ENCODE measurements around the gene SND1. TPM values are rescaled to one million over a fixed set of nuclear protein-coding genes. Genes with fewer than 3 reads are reported as not detected.

The SND1 gene
- total and polyA plus RNA-seq, 2 donors (not counting 1 experiment from before 2014, with no cell fraction given), result 44.4 to 165 TPM

- no peaks in the 10 kb centered on the region for H4K20me1 ChIP-seq (ENCODE audit: control insufficient read depth, insufficient read depth, low read length, poor library complexity, severe bottlenecking)
- H3K9ac ChIP-seq (ENCODE audit: low read length), result no peak overlapping the region
- peaks cover 0 to 41% of the 10 kb centered on the region in 2 experiments for H3K36me3 ChIP-seq (replicated peaks in 1 of 2; ENCODE audit: control extremely low read depth in 1 of 2, control insufficient read depth in 1 of 2, extremely low read depth in 1 of 2, insufficient read depth in 2 of 2, low read length in 1 of 2)
- no peaks in the 10 kb centered on the region for H3K4me1 ChIP-seq (ENCODE audit: control insufficient read depth in 2 of 2, insufficient read depth in 2 of 2, low read length in 2 of 2)
- ChIA-PET CTCF (interaction anchor here (0.6 to 0.8 kb wide), 2 partner anchors 102 to 251 kb away, joined by 3 read pairs; no protein-coding TSS in a partner anchor), POLR2A (interaction anchor here (0.6 kb wide), 1 partner anchor 140 kb away, joined by 3 read pairs; no protein-coding TSS in a partner anchor)
- ATAC-seq (ENCODE audit: low read depth) (no peak), DNase-seq (no peak)
- H3K27ac ChIP-seq (ENCODE audit: low read length in 2 of 2), result no peak overlapping the region
- intact Hi-C loops (cut with micrococcal nuclease), result no loop called here
- H3K27me3 Mint-ChIP-seq, result no peaks in the 10 kb centered on the region
- H3K27ac Mint-ChIP-seq, result no peak overlapping the region
- H3K4me1 Mint-ChIP-seq, result peaks cover 9% of the 10 kb centered on the region
- no peaks in the 10 kb centered on the region for H3K27me3 ChIP-seq (replicated peaks in 1 of 4; ENCODE audit: control extremely low read depth in 1 of 4, control insufficient read depth in 3 of 4, insufficient read depth in 4 of 4, low read length in 3 of 4)
- H3K4me3 Mint-ChIP-seq, result no peak overlapping the region
- H3K4me2 ChIP-seq (replicated peaks; ENCODE audit: low read depth, low read length, poor library complexity, severe bottlenecking), result no peak overlapping the region
- H2AFZ ChIP-seq (ENCODE audit: insufficient read depth, low read depth, low read length, poor library complexity, severe bottlenecking), result no peak overlapping the region
- no peak overlapping the region for H3K4me3 ChIP-seq (ENCODE audit: control extremely low read depth in 1 of 5, extremely low read depth in 1 of 5, insufficient read depth in 1 of 5, low read depth in 2 of 5, low read length in 4 of 5)
- H3K79me2 ChIP-seq (ENCODE audit: control insufficient read depth, insufficient read depth, low read length), result peaks cover 27% of the 10 kb centered on the region
- peaks cover under 1% of the 10 kb centered on the region for H3K9me3 Mint-ChIP-seq (ENCODE audit: insufficient read depth)
- no peaks in the 10 kb centered on the region for H3K9me3 ChIP-seq (ENCODE audit: control extremely low read depth in 1 of 3, control insufficient read depth in 2 of 3, insufficient read depth in 1 of 3, low read length in 2 of 3)
- no peak for TF ChIP-seq EZH2 (IDR thresholded peaks at IDR 0.05; ENCODE audit: borderline replicate concordance, insufficient read depth, low read depth, low read length, poor library complexity, severe bottlenecking)
- 91% methylated on average over 4 of the region's 5 CpGs for WGBS (ENCODE audit: insufficient coverage)
Measured at GRCh38 chr7:127957886-127958285, 305.9 kb downstream of the SND1 start.

GRCh38 chr7:127959770-127960169 lies 307.8 kb downstream of the SND1 start:
- Histone ChIP-seq H3K9me3 (ENCODE audit: control extremely low read depth in 1 of 3, control insufficient read depth in 2 of 3, insufficient read depth in 1 of 3, low read length in 2 of 3) (no peaks in the 10 kb centered on the region), H3K27ac (ENCODE audit: low read length in 2 of 2) (no peak overlapping the region), H3K4me1 (ENCODE audit: control insufficient read depth in 2 of 2, insufficient read depth in 2 of 2, low read length in 2 of 2) (no peaks in the 10 kb centered on the region), H3K4me2 (replicated peaks; ENCODE audit: low read depth, low read length, poor library complexity, severe bottlenecking) (no peak overlapping the region), H3K9ac (ENCODE audit: low read length) (no peak overlapping the region), H3K79me2 (ENCODE audit: control insufficient read depth, insufficient read depth, low read length) (peaks cover 20% of the 10 kb centered on the region), H2AFZ (ENCODE audit: insufficient read depth, low read depth, low read length, poor library complexity, severe bottlenecking) (no peak overlapping the region), H4K20me1 (ENCODE audit: control insufficient read depth, insufficient read depth, low read length, poor library complexity, severe bottlenecking) (no peaks in the 10 kb centered on the region), H3K27me3 (replicated peaks in 1 of 4; ENCODE audit: control extremely low read depth in 1 of 4, control insufficient read depth in 3 of 4, insufficient read depth in 4 of 4, low read length in 3 of 4) (no peaks in the 10 kb centered on the region), H3K4me3 (ENCODE audit: control extremely low read depth in 1 of 5, extremely low read depth in 1 of 5, insufficient read depth in 1 of 5, low read depth in 2 of 5, low read length in 4 of 5) (no peak overlapping the region), H3K36me3 (replicated peaks in 1 of 2; ENCODE audit: control extremely low read depth in 1 of 2, control insufficient read depth in 1 of 2, extremely low read depth in 1 of 2, insufficient read depth in 2 of 2, low read length in 1 of 2) (peaks cover 0 to 33% of the 10 kb centered on the region in 2 experiments)
- peaks cover 2% of the 10 kb centered on the region for H3K9me3 Mint-ChIP-seq (ENCODE audit: insufficient read depth)
- H3K4me1 Mint-ChIP-seq, result peaks cover 9% of the 10 kb centered on the region
- no peaks in the 10 kb centered on the region for H3K27me3 Mint-ChIP-seq
- ChIA-PET POLR2A (no interaction called here), CTCF (interaction anchor here (1.4 kb wide), 1 partner anchor 249 kb away, joined by 3 read pairs; no protein-coding TSS in a partner anchor)
- ATAC-seq (ENCODE audit: low read depth) (no peak), DNase-seq (no peak)
- H3K4me3 Mint-ChIP-seq, result no peak overlapping the region
- TF ChIP-seq, protein P1, sequence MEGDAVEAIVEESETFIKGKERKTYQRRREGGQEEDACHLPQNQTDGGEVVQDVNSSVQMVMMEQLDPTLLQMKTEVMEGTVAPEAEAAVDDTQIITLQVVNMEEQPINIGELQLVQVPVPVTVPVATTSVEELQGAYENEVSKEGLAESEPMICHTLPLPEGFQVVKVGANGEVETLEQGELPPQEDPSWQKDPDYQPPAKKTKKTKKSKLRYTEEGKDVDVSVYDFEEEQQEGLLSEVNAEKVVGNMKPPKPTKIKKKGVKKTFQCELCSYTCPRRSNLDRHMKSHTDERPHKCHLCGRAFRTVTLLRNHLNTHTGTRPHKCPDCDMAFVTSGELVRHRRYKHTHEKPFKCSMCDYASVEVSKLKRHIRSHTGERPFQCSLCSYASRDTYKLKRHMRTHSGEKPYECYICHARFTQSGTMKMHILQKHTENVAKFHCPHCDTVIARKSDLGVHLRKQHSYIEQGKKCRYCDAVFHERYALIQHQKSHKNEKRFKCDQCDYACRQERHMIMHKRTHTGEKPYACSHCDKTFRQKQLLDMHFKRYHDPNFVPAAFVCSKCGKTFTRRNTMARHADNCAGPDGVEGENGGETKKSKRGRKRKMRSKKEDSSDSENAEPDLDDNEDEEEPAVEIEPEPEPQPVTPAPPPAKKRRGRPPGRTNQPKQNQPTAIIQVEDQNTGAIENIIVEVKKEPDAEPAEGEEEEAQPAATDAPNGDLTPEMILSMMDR (IDR thresholded peaks at IDR 0.05), result no peak
- TF ChIP-seq EZH2 (IDR thresholded peaks at IDR 0.05; ENCODE audit: borderline replicate concordance, insufficient read depth, low read depth, low read length, poor library complexity, severe bottlenecking), result no peak
- intact Hi-C loops (cut with micrococcal nuclease), result no loop called here
- 43% methylated on average over 4 of the region's 4 CpGs for WGBS (ENCODE audit: insufficient coverage)
- no peak overlapping the region for H3K27ac Mint-ChIP-seq

All from B cell (primary cell).